HepG2 (cell line): Measurements from ENCODE around the gene ZNF84. TPM values are rescaled to one million over a fixed set of nuclear protein-coding genes. Genes with fewer than 3 reads are reported as not detected.

Source experiments
- CEBPG ChIP-seq: IDR thresholded peaks from 2 replicates; pipeline ENCODE4 v1.6.1; 2016
- ELF4 ChIP-seq: sonication (generic); formaldehyde crosslinking; IDR thresholded peaks from 2 replicates; pipeline ENCODE4 v1.5.0; 2020; ENCODE audit warnings: missing genetic modification reagents, mild to moderate bottlenecking, moderate library complexity, borderline replicate concordance
- GATA4 ChIP-seq: sonication (generic); IDR thresholded peaks from 2 replicates; pipeline ENCODE4 v1.6.1; 2016; ENCODE audit warnings: antibody characterized with exemption, low read depth, borderline replicate concordance
- ISL2 ChIP-seq: sonication (generic); formaldehyde crosslinking; IDR thresholded peaks from 2 replicates; pipeline ENCODE4 v1.5.0; 2020; ENCODE audit warnings: missing genetic modification reagents
- MTF1 ChIP-seq: sonication (generic); formaldehyde crosslinking; IDR thresholded peaks from 2 replicates; pipeline ENCODE4 v1.5.0; 2020; ENCODE audit warnings: missing genetic modification reagents
- MZF1 ChIP-seq: sonication (generic); formaldehyde crosslinking; IDR thresholded peaks from 2 replicates; pipeline ENCODE4 v1.8.1; 2023; ENCODE audit warnings: mild to moderate bottlenecking, missing genetic modification reagents, borderline replicate concordance
- ONECUT2 ChIP-seq: sonication (generic); formaldehyde crosslinking; IDR thresholded peaks from 2 replicates; pipeline ENCODE4 v1.4.0; 2020; ENCODE audit warnings: missing genetic modification reagents
- PCBP2 ChIP-seq: fragments of 200-400 bp; formaldehyde crosslinking; optimal IDR thresholded peaks from 2 replicates; pipeline ENCODE3; 2018; ENCODE audit warnings: low read length, low read depth; ENCODE audit not compliant: poor library complexity, severe bottlenecking
- RCOR2 ChIP-seq: IDR thresholded peaks from 2 replicates; pipeline ENCODE4 v1.6.1; 2016; ENCODE audit warnings: missing biosample characterization, missing genetic modification reagents
- RNF2 ChIP-seq: fragments of 450-650 bp; conservative IDR thresholded peaks from 2 replicates; pipeline ENCODE4 v1.6.1; 2016; ENCODE audit warnings: low read depth
- THRA ChIP-seq: sonication (generic); formaldehyde crosslinking; IDR thresholded peaks from 2 replicates; pipeline ENCODE4 v1.4.0; 2020; ENCODE audit warnings: missing genetic modification reagents, borderline replicate concordance
- WIZ ChIP-seq: sonication (generic); formaldehyde crosslinking; IDR thresholded peaks from 2 replicates; pipeline ENCODE4 v1.5.1; 2020; ENCODE audit warnings: mild to moderate bottlenecking, missing genetic modification reagents
- YEATS4 ChIP-seq: sonication (generic); formaldehyde crosslinking; IDR thresholded peaks from 2 replicates; pipeline ENCODE4 v1.4.0; 2020; ENCODE audit warnings: missing genetic modification reagents, borderline replicate concordance
- ZBTB44 ChIP-seq: sonication (generic); formaldehyde crosslinking; IDR thresholded peaks from 2 replicates; pipeline ENCODE4 v1.4.0; 2020; ENCODE audit warnings: missing genetic modification reagents
- ZKSCAN5 ChIP-seq: sonication (generic); formaldehyde crosslinking; IDR thresholded peaks from 2 replicates; pipeline ENCODE4 v1.5.1; 2020; ENCODE audit warnings: mild to moderate bottlenecking, missing genetic modification reagents
- ZNF142 ChIP-seq: sonication (generic); formaldehyde crosslinking; IDR thresholded peaks from 2 replicates; pipeline ENCODE4 v1.4.0; 2020; ENCODE audit warnings: missing genetic modification reagents
- ZNF225 ChIP-seq: sonication (generic); formaldehyde crosslinking; IDR thresholded peaks from 2 replicates; pipeline ENCODE4 v1.4.0; 2020; ENCODE audit warnings: mild to moderate bottlenecking, missing genetic modification reagents
- ZNF580 ChIP-seq: IDR thresholded peaks from 2 replicates; pipeline ENCODE4 v1.6.1; 2016; ENCODE audit warnings: low read depth, borderline replicate concordance
- ZNF629 ChIP-seq: sonication (generic); formaldehyde crosslinking; conservative IDR thresholded peaks from 2 replicates; pipeline ENCODE4 v1.5.0; 2020; ENCODE audit warnings: missing genetic modification reagents
- ZNF674 ChIP-seq: sonication (generic); formaldehyde crosslinking; IDR thresholded peaks from 2 replicates; pipeline ENCODE4 v1.5.0; 2020; ENCODE audit warnings: low read depth, mild to moderate bottlenecking, missing genetic modification reagents
- ZNF770 ChIP-seq: sonication (generic); formaldehyde crosslinking; IDR thresholded peaks from 2 replicates; pipeline ENCODE4 v1.5.0; 2020; ENCODE audit warnings: mild to moderate bottlenecking, missing genetic modification reagents
- polyA plus RNA-seq, 8 experiments: library from polyadenylated mRNA; depleted of rRNA in 3 of 8; stranded (reverse) in 7 of 8; unstranded in 1 of 8; fragments of >200 nt; fragmentation: Illumina TruSeq in 4 of 8; extraction: Trizol in 4 of 8; gene quantifications; 2 replicates each; pipeline versions ENCODE4 v1.2.1 to v1.2.3, GENCODE V29; 2011 to 2016; ENCODE audit warnings: low read depth in 4 of 8, missing spikeins in 1 of 8, mixed read lengths in 1 of 8; ENCODE audit not compliant: insufficient read depth in 1 of 8
- total RNA-seq, 5 experiments: library from RNA; depleted of rRNA; stranded (reverse); fragments of >200 nt; fragmentation: Illumina TruSeq; extraction: Trizol; gene quantifications; 2 replicates each; pipeline ENCODE4 v1.2.3, GENCODE V29; 2016; ENCODE audit warnings: low read depth in 1 of 5

The ZNF84 gene
- total and polyA plus RNA-seq, 2 of the 13 experiments (the other 11 are each of a cell fraction or from before 2014, with no cell fraction given): 15.5 to 21.8 TPM

GRCh38 chr12:133080026-133080367 lies 42.7 kb downstream of the ZNF84 start (continued):
- TF ChIP-seq ZNF142 (CRISPR knock-in tag) (no peak), ZNF674 (CRISPR knock-in tag) (no peak), WIZ (no peak), MZF1 (CRISPR knock-in tag) (no peak), RCOR2 (CRISPR knock-in tag) (no peak), ZNF225 (no peak), ZNF770 (CRISPR knock-in tag) (no peak), RNF2 (no peak), ONECUT2 (CRISPR knock-in tag) (no peak), ISL2 (CRISPR knock-in tag) (0 out of 2 replicates have a peak, but pooled peaks have one; percentile 13), ZNF580 (CRISPR knock-in tag) (0 out of 2 replicates have a peak, but pooled peaks have one; percentile 22), PCBP2 (no peak), ZBTB44 (no peak), ZKSCAN5 (CRISPR knock-in tag) (no peak), ELF4 (CRISPR knock-in tag) (peak; percentile 89), ZNF629 (CRISPR knock-in tag) (no peak), THRA (CRISPR knock-in tag) (no peak), CEBPG (peak; percentile 2; the same call in 1 of the 2 replicates), GATA4 (no peak), MTF1 (peak; percentile 97), YEATS4 (CRISPR knock-in tag) (no peak)
